HepG2 (cell line): ENCODE results near the gene SLC22A23. TPM values are rescaled to one million over a fixed set of nuclear protein-coding genes. Genes with fewer than 3 reads are reported as not detected.

Experiments used
- ATRX ChIP-seq: sonication (generic); formaldehyde crosslinking; IDR thresholded peaks from 2 replicates; pipeline ENCODE4 v1.4.0; 2020; ENCODE audit warnings: missing genetic modification reagents, borderline replicate concordance
- CBFB ChIP-seq: sonication (generic); formaldehyde crosslinking; IDR thresholded peaks from 2 replicates; pipeline ENCODE4 v1.4.0; 2020; ENCODE audit warnings: missing genetic modification reagents
- ETS1 ChIP-seq: sonication (generic); formaldehyde crosslinking; IDR thresholded peaks from 2 replicates; pipeline ENCODE4 v1.4.0; 2020; ENCODE audit warnings: missing genetic modification reagents
- MBD4 ChIP-seq: IDR thresholded peaks from 2 replicates; pipeline ENCODE4 v1.6.1; 2012; ENCODE audit warnings: low read length, inconsistent platforms, borderline replicate concordance
- MEF2D ChIP-seq: sonication (generic); formaldehyde crosslinking; IDR thresholded peaks from 2 replicates; pipeline ENCODE4 v1.5.1; 2020; ENCODE audit warnings: mild to moderate bottlenecking, missing genetic modification reagents
- NFRKB ChIP-seq: fragments of 450-650 bp; IDR thresholded peaks from 2 replicates; pipeline ENCODE4 v1.6.1; 2017
- PLSCR1 ChIP-seq: sonication (generic); formaldehyde crosslinking; IDR thresholded peaks from 2 replicates; pipeline ENCODE4 v1.5.0; 2020; ENCODE audit warnings: missing genetic modification reagents, mild to moderate bottlenecking, borderline replicate concordance
- RBM39 ChIP-seq: fragments of 200-400 bp; formaldehyde crosslinking; IDR thresholded peaks from one replicate; pipeline ENCODE4 v1.6.1; 2018; ENCODE audit warnings: antibody characterized with exemption, mild to moderate bottlenecking, low read depth, low read length; ENCODE audit not compliant: poor library complexity, severe bottlenecking
- SKIL ChIP-seq: sonication (generic); formaldehyde crosslinking; IDR thresholded peaks from 2 replicates; pipeline ENCODE4 v1.8.0; 2022; ENCODE audit warnings: missing genetic modification reagents, mild to moderate bottlenecking, moderate library complexity, borderline replicate concordance
- SRSF1 ChIP-seq: fragments of 200-400 bp; formaldehyde crosslinking; optimal IDR thresholded peaks from 2 replicates; pipeline ENCODE3; 2017; ENCODE audit warnings: mild to moderate bottlenecking, low read depth, low read length, moderate library complexity
- ZFAT ChIP-seq: sonication (generic); formaldehyde crosslinking; conservative IDR thresholded peaks from 2 replicates; pipeline ENCODE4 v1.8.1; 2023; ENCODE audit warnings: missing genetic modification reagents, inconsistent platforms
- ZNF121 ChIP-seq: sonication (generic); formaldehyde crosslinking; IDR thresholded peaks from 2 replicates; pipeline ENCODE4 v1.5.0; 2020; ENCODE audit warnings: mild to moderate bottlenecking, missing genetic modification reagents
- ZNF33A ChIP-seq: sonication (generic); formaldehyde crosslinking; IDR thresholded peaks from 2 replicates; pipeline ENCODE4 v1.5.1; 2020; ENCODE audit warnings: missing genetic modification reagents, mild to moderate bottlenecking, moderate library complexity, borderline replicate concordance
- ZNF34 ChIP-seq: sonication (generic); formaldehyde crosslinking; IDR thresholded peaks from 2 replicates; pipeline ENCODE4 v1.4.0; 2020; ENCODE audit warnings: mild to moderate bottlenecking, missing genetic modification reagents, borderline replicate concordance
- ZNF441 ChIP-seq: sonication (generic); formaldehyde crosslinking; IDR thresholded peaks from 2 replicates; pipeline ENCODE4 v1.7.0; 2021; ENCODE audit warnings: missing genetic modification reagents, borderline replicate concordance
- ZNF556 ChIP-seq: sonication (generic); formaldehyde crosslinking; IDR thresholded peaks from 2 replicates; pipeline ENCODE4 v1.4.0; 2020; ENCODE audit warnings: mild to moderate bottlenecking, missing genetic modification reagents, borderline replicate concordance
- ZNF629 ChIP-seq: sonication (generic); formaldehyde crosslinking; conservative IDR thresholded peaks from 2 replicates; pipeline ENCODE4 v1.5.0; 2020; ENCODE audit warnings: missing genetic modification reagents
- ZNF639 ChIP-seq: conservative IDR thresholded peaks from 2 replicates; pipeline ENCODE4 v1.6.1; 2018; ENCODE audit warnings: missing genetic modification reagents
- ZNF713 ChIP-seq: sonication (generic); formaldehyde crosslinking; IDR thresholded peaks from 2 replicates; pipeline ENCODE4 v1.4.0; 2020; ENCODE audit warnings: mild to moderate bottlenecking, missing genetic modification reagents
- ZNF839 ChIP-seq: sonication (generic); formaldehyde crosslinking; IDR thresholded peaks from 2 replicates; pipeline ENCODE4 v1.4.0; 2020; ENCODE audit warnings: missing genetic modification reagents, mild to moderate bottlenecking, borderline replicate concordance
- ZSCAN30 ChIP-seq: sonication (generic); formaldehyde crosslinking; IDR thresholded peaks from 2 replicates; pipeline ENCODE4 v1.5.0; 2020; ENCODE audit warnings: mild to moderate bottlenecking, missing genetic modification reagents
- ZUFSP ChIP-seq: sonication (generic); formaldehyde crosslinking; IDR thresholded peaks from 2 replicates; pipeline ENCODE4 v1.9.0; 2021; ENCODE audit warnings: missing genetic modification reagents, mild to moderate bottlenecking, borderline replicate concordance
- polyA plus RNA-seq, 8 experiments: library from polyadenylated mRNA; depleted of rRNA in 3 of 8; stranded (reverse) in 7 of 8; unstranded in 1 of 8; fragments of >200 nt; fragmentation: Illumina TruSeq in 4 of 8; extraction: Trizol in 4 of 8; gene quantifications; 2 replicates each; pipeline versions ENCODE4 v1.2.1 to v1.2.3, GENCODE V29; 2011 to 2016; ENCODE audit warnings: low read depth in 4 of 8, missing spikeins in 1 of 8, mixed read lengths in 1 of 8; ENCODE audit not compliant: insufficient read depth in 1 of 8
- total RNA-seq, 5 experiments: library from RNA; depleted of rRNA; stranded (reverse); fragments of >200 nt; fragmentation: Illumina TruSeq; extraction: Trizol; gene quantifications; 2 replicates each; pipeline ENCODE4 v1.2.3, GENCODE V29; 2016; ENCODE audit warnings: low read depth in 1 of 5

SLC22A23 gene
- total and polyA plus RNA-seq, 2 of the 13 experiments (the other 11 are each of a cell fraction or from before 2014, with no cell fraction given) = 11.8 to 17.5 TPM

GRCh38 chr6:3370361-3371221, 86.3 kb downstream of the SLC22A23 start (continued):
- TF ChIP-seq ETS1 (no peak), ZNF713 (CRISPR knock-in tag) (0 out of 2 replicates have a peak, but pooled peaks have one; percentile 57), ZFAT (CRISPR knock-in tag) (no peak), ZUFSP (CRISPR knock-in tag) (no peak), SRSF1 (no peak), CBFB (CRISPR knock-in tag) (peak; percentile 97), PLSCR1 (CRISPR knock-in tag) (no peak), RBM39 (no peak), MBD4 (no peak), ZNF121 (peak; percentile 37; the same call in 1 of the 2 replicates), ZSCAN30 (CRISPR knock-in tag) (no peak), ZNF34 (0 out of 2 replicates have a peak, but pooled peaks have one; percentile 71), SKIL (CRISPR knock-in tag) (no peak; the same call in 1 of the 2 replicates), ZNF441 (no peak), ZNF639 (CRISPR knock-in tag) (no peak; the same call in 1 of the 2 replicates), ZNF33A (CRISPR knock-in tag) (no peak), MEF2D (peak; percentile 97), ATRX (CRISPR knock-in tag) (no peak), ZNF839 (peak; percentile 89; the same call in 1 of the 2 replicates), ZNF556 (CRISPR knock-in tag) (peak; percentile 93), NFRKB (no peak), ZNF629 (CRISPR knock-in tag) (peak; percentile 62; the same call in 1 of the 2 replicates)
